ENCODE data around the gene SEMA3C. TPM values are rescaled to one million over a fixed set of nuclear protein-coding genes. Genes with fewer than 3 reads are reported as not detected.

SEMA3C gene
- total and polyA plus RNA-seq, 7 donors, result 8.4 to 298 (median 213) TPM

GRCh38 chr7:80859272-80859970 lies 59.4 kb downstream of the SEMA3C start:
- intact Hi-C loops (cut with DNase I), result no loop called here
- H3K4me3 ChIP-seq, result no peak overlapping the region
- 81 to 84% methylated on average over 6 of the region's 6 CpGs for WGBS, 2 donors
- H3K4me1 ChIP-seq, result peaks cover 0 to 50% (median 34%) of the 10 kb centered on the region in 4 donors
- peak; percentile 26 to 57 (median 42) for TF ChIP-seq POLR2AphosphoS5 (IDR thresholded peaks at IDR 0.05)
- TF ChIP-seq, protein P1, sequence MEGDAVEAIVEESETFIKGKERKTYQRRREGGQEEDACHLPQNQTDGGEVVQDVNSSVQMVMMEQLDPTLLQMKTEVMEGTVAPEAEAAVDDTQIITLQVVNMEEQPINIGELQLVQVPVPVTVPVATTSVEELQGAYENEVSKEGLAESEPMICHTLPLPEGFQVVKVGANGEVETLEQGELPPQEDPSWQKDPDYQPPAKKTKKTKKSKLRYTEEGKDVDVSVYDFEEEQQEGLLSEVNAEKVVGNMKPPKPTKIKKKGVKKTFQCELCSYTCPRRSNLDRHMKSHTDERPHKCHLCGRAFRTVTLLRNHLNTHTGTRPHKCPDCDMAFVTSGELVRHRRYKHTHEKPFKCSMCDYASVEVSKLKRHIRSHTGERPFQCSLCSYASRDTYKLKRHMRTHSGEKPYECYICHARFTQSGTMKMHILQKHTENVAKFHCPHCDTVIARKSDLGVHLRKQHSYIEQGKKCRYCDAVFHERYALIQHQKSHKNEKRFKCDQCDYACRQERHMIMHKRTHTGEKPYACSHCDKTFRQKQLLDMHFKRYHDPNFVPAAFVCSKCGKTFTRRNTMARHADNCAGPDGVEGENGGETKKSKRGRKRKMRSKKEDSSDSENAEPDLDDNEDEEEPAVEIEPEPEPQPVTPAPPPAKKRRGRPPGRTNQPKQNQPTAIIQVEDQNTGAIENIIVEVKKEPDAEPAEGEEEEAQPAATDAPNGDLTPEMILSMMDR (IDR thresholded peaks at IDR 0.05), result no peak
- peak overlapping the region; percentile 79 to 86 (median 82) for H3K27ac ChIP-seq
- no peaks in the 10 kb centered on the region for H3K36me3 ChIP-seq
- H3K27me3 ChIP-seq, result no peaks in the 10 kb centered on the region
- peak; percentile 92 for DNase-seq
- no peaks in the 10 kb centered on the region for H3K9me3 ChIP-seq

GRCh38 chr7:80858141-80858903 lies 60.5 kb downstream of the SEMA3C start:
- WGBS, 2 donors, result 43 to 57% methylated on average over 3 of the region's 3 CpGs
- Histone ChIP-seq H3K27me3 (no peaks in the 10 kb centered on the region), H3K27ac (peak overlapping the region; percentile 79 to 86 (median 82))

GRCh38 chr7:80856769-80857168 lies 62.1 kb downstream of the SEMA3C start:
- Histone ChIP-seq H3K27me3 (no peaks in the 10 kb centered on the region), H3K9me3 (no peaks in the 10 kb centered on the region), H3K27ac (peak overlapping the region; percentile 79 to 86 (median 82)), H3K4me3 (no peak overlapping the region), H3K4me1 (peaks cover 0 to 61% (median 43%) of the 10 kb centered on the region in 4 donors), H3K36me3 (no peaks in the 10 kb centered on the region)
- DNase-seq, result no peak
- 86 to 89% methylated on average over 3 of the region's 3 CpGs for WGBS, 2 donors
- TF ChIP-seq POLR2AphosphoS5 (IDR thresholded peaks at IDR 0.05) (no peak), EP300 (IDR thresholded peaks at IDR 0.05) (no peak), POLR2A (IDR thresholded peaks at IDR 0.05) (no peak)
- TF ChIP-seq, protein P1 (IDR thresholded peaks at IDR 0.05), result no peak
- intact Hi-C loops (cut with DNase I), result no loop called here

More at GRCh38 chr7:80858141-80858903, 60.5 kb downstream of the SEMA3C start:
- no peaks in the 10 kb centered on the region for H3K9me3 ChIP-seq
- no peak for DNase-seq
- H3K36me3 ChIP-seq, result no peaks in the 10 kb centered on the region
- peaks cover 0 to 54% (median 37%) of the 10 kb centered on the region in 4 donors for H3K4me1 ChIP-seq
- no peak for TF ChIP-seq POLR2AphosphoS5 (IDR thresholded peaks at IDR 0.05)
- TF ChIP-seq, protein P1 (IDR thresholded peaks at IDR 0.05), result no peak
- intact Hi-C loops (cut with DNase I), result no loop called here
- H3K4me3 ChIP-seq, result no peak overlapping the region

- 71 to 74% methylated on average over 3 of the region's 3 CpGs for WGBS, 2 donors
- intact Hi-C loops (cut with DNase I), result no loop called here
- no peak for TF ChIP-seq POLR2AphosphoS5 (IDR thresholded peaks at IDR 0.05)
- no peak for TF ChIP-seq EP300 (IDR thresholded peaks at IDR 0.05)
- TF ChIP-seq, protein P1 (IDR thresholded peaks at IDR 0.05), result no peak
- no peak for TF ChIP-seq POLR2A (IDR thresholded peaks at IDR 0.05)
Observed at GRCh38 chr7:80851896-80852476, 66.9 kb downstream of the SEMA3C start.

More at GRCh38 chr7:80851896-80852476, 66.9 kb downstream of the SEMA3C start:
- no peaks in the 10 kb centered on the region for H3K36me3 ChIP-seq
- no peaks in the 10 kb centered on the region for H3K9me3 ChIP-seq
- H3K4me1 ChIP-seq, result peaks cover 0 to 55% (median 32%) of the 10 kb centered on the region in 4 donors
- no peaks in the 10 kb centered on the region for H3K27me3 ChIP-seq
- H3K4me3 ChIP-seq, result no peak overlapping the region
- no peak for DNase-seq
- peak overlapping the region in 3 of 4 donors; percentile 15 to 55 (median 54) for H3K27ac ChIP-seq

All from sigmoid colon (tissue), 7 donors.